ENCODE results near the gene PRLR.

DNA sequence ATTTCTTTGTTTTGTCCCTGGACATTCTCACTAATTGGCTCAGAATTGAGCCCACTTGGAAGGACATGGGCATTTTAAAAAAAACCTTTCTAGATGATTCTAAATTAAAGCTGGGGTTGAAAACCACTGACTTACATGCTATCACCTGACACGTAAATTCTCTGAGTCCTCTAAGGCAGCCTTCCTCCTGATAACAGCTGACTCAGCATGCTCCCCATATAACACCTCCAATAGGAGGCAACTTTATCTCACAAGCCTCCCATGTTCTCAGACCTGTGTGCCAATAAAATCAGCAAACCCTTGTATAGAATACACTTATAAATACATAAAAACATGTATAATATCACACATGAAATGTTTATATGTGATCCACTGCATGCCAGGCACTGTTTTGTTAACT, 133.4 kb downstream of the PRLR start:
- TF ChIP-seq, protein P1, sequence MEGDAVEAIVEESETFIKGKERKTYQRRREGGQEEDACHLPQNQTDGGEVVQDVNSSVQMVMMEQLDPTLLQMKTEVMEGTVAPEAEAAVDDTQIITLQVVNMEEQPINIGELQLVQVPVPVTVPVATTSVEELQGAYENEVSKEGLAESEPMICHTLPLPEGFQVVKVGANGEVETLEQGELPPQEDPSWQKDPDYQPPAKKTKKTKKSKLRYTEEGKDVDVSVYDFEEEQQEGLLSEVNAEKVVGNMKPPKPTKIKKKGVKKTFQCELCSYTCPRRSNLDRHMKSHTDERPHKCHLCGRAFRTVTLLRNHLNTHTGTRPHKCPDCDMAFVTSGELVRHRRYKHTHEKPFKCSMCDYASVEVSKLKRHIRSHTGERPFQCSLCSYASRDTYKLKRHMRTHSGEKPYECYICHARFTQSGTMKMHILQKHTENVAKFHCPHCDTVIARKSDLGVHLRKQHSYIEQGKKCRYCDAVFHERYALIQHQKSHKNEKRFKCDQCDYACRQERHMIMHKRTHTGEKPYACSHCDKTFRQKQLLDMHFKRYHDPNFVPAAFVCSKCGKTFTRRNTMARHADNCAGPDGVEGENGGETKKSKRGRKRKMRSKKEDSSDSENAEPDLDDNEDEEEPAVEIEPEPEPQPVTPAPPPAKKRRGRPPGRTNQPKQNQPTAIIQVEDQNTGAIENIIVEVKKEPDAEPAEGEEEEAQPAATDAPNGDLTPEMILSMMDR (conservative IDR thresholded peaks at IDR 0.05 in 1 of 2, IDR thresholded peaks at IDR 0.05 in 1 of 2; ENCODE audit: extremely low read depth in 1 of 2, insufficient read depth in 1 of 2, low read depth in 1 of 2, low read length in 2 of 2), result no peak
- TF ChIP-seq EZH2 (IDR thresholded peaks at IDR 0.05; ENCODE audit: borderline replicate concordance, low read length), result no peak

Measured in mammary epithelial cell (primary cell).